Neural progenitor cell (in vitro differentiated cells): Measurements from ENCODE around the gene VTA1.

Experiments used
- EZH2 ChIP-seq: fragments of 200-600 bp; sonication (generic); IDR thresholded peaks from 2 replicates; pipeline ENCODE4 v1.6.1; 2017; ENCODE audit warnings: antibody characterized with exemption, mild to moderate bottlenecking, moderate library complexity
- TF ChIP-seq, protein P1 (sequence below): fragments of 200-600 bp; sonication (generic); IDR thresholded peaks from 2 replicates; pipeline ENCODE4 v1.5.1; 2017; ENCODE audit warnings: antibody characterized with exemption, mild to moderate bottlenecking

GRCh38 chr6:142226731-142227130 is 79.7 kb downstream of the VTA1 start:
- TF ChIP-seq, protein P1, sequence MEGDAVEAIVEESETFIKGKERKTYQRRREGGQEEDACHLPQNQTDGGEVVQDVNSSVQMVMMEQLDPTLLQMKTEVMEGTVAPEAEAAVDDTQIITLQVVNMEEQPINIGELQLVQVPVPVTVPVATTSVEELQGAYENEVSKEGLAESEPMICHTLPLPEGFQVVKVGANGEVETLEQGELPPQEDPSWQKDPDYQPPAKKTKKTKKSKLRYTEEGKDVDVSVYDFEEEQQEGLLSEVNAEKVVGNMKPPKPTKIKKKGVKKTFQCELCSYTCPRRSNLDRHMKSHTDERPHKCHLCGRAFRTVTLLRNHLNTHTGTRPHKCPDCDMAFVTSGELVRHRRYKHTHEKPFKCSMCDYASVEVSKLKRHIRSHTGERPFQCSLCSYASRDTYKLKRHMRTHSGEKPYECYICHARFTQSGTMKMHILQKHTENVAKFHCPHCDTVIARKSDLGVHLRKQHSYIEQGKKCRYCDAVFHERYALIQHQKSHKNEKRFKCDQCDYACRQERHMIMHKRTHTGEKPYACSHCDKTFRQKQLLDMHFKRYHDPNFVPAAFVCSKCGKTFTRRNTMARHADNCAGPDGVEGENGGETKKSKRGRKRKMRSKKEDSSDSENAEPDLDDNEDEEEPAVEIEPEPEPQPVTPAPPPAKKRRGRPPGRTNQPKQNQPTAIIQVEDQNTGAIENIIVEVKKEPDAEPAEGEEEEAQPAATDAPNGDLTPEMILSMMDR = no peak
- no peak for TF ChIP-seq EZH2
